ENCODE results near the gene AARS1.
"Not testable (repeated sequence)": the region's sequence is repeated elsewhere in the genome, so short reads cannot be mapped to it uniquely, and the experiment has no call there.

Gene AARS1

GRCh38 chr16:70223971-70224513 lies 65.3 kb downstream of the AARS1 start:
- DNase-seq = not testable (repeated sequence)

DNA sequence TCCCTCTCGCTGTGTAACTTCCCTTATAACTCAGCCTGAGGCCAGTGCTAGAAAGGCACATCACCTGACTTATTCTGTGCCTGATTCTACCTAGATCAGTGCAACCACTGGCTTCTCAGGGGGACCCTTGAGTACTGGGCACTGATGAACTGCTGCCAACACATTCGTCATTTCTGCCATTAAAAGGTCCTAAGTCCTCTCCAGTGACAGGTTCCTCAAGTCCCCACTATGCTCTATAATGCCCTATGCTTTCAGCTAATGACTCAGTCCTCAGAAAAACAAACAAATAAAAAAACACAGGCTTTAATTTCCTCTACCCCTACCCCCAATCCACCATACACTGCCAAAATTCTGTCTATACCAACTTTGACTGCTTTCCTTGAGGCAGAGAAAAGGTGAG lies 66.1 kb downstream of the AARS1 start:
- not testable (repeated sequence) for DNase-seq

- not testable (repeated sequence) for DNase-seq
Measured at GRCh38 chr16:70222574-70222973, 66.7 kb downstream of the AARS1 start.

DNA sequence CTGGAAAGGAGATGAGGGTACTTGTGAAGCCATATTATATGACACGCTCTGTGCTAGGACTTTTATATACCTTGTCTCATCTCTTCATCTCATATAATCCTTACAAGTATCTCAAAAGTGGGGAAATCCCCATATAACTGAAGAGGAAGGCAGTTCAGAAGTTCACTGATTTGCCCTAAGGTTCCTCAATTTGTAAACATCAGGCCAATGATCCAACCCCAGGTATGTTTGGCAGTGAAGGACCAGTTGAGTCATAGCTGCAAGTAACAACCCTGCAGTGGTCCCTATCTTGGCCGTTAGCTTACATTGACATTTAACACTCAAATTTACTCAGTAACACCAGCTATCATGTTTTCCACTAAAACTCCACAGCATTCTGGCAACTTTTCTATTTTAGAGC lies 70.7 kb downstream of the AARS1 start:
- DNase-seq = not testable (repeated sequence)

GRCh38 chr16:70206382-70206781 lies 82.9 kb downstream of the AARS1 start:
- DNase-seq = not testable (repeated sequence)

DNA sequence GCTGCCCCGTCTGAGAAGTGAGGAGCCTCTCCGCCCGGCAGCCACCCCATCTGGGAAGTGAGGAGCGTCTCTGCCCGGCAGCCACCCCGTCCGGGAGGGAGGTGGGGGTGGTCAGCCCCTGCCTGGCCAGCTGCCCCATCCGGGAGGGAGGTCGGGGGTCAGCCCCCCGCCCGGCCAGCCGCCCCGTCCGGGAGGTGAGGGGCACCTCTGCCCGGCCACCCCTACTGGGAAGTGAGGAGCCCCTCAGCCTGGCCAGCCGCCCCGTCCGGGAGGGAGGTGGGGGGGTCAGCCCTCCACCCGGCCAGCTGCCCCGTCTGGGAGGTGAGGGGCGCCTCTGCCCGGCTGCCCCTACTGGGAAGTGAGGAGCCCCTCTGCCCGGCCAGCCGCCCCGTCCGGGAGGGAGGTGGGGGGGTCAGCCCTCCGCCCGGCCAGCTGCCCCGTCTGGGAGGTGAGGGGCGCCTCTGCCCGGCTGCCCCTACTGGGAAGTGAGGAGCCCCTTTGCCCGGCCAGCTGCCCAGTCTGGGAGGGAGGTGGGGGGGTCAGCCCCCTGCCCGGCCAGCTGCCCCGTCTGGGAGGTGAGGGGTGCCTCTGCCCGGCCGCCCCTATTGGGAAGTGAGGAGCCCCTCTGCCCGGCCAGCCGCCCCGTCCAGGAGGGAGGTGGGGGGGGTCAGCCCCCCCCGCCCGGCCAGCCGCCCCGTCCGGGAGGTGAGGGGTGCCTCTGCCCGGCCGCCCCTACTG lies 84.5 kb downstream of the AARS1 start:
- DNase-seq = not testable (repeated sequence)

DNA sequence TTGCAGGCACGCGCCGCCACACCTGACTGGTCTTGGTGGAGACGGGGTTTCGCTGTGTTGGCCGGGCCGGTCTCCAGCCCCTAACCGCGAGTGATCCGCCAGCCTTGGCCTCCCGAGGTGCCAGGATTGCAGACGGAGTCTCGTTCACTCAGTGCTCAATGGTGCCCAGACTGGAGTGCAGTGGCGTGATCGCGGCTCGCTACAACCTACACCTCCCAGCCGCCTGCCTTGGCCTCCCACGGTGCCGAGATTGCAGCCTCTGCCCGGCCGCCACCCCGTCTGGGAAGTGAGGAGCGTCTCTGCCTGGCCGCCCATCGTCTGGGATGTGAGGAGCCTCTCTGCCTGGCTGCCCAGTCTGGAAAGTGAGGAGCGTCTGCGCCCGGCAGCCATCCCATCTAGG lies 85.3 kb downstream of the AARS1 start:
- not testable (repeated sequence) for DNase-seq

GRCh38 chr16:70203508-70203907 lies 85.8 kb downstream of the AARS1 start:
- DNase-seq = not testable (repeated sequence)
